ENCODE measurements around the gene SAPCD1.

The SAPCD1 gene

GRCh38 chr6:31750411-31751022 is 11.9 kb upstream of the SAPCD1 start:
- Mint-ChIP-seq H3K4me1 (ENCODE audit: low read depth in 2 of 2) (peaks cover 0 to under 1% of the 10 kb centered on the region in 2 donors), H3K36me3 (ENCODE audit: insufficient read depth) (peaks cover 3% of the 10 kb centered on the region), H3K4me3 (no peak overlapping the region), H3K27ac (no peak overlapping the region), H3K27me3 (no peaks in the 10 kb centered on the region), H3K9me3 (no peaks in the 10 kb centered on the region)
- ATAC-seq (replicated peaks) (no peak), DNase-seq (no peak)

DNA sequence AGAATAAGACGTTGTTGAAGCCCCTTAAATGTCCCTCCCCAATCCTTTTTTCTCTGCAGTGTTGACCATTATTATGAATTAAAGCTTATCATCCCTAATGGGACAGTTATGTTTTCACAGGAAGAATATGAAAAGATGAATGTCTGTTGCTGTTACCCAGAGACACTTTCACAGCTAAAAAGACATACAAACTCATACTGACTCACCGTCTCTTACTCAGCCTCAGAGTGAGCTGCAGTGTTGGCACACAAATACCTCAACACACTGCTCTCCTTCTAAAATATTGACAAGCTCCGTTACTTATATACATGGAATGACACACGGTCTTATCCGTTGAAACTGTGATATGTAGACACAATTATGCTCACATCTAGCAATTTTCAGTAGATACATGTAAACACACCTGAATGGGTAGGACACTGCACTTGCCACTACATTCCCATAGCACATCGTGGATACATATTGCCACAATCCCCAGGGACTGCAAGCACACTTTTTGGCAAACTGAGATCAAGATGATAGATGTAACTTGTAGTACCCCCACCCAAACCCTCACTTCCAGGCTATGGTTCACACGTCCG is 9.6 kb upstream of the SAPCD1 start:
- Mint-ChIP-seq H3K4me1 (ENCODE audit: low read depth in 2 of 2) (peaks cover 0 to 4% of the 10 kb centered on the region in 2 donors), H3K4me3 (no peak overlapping the region), H3K27ac (no peak overlapping the region), H3K27me3 (no peaks in the 10 kb centered on the region), H3K9me3 (no peaks in the 10 kb centered on the region), H3K36me3 (ENCODE audit: insufficient read depth) (peaks cover 3% of the 10 kb centered on the region)
- DNase-seq (no peak), ATAC-seq (replicated peaks) (no peak)

DNA sequence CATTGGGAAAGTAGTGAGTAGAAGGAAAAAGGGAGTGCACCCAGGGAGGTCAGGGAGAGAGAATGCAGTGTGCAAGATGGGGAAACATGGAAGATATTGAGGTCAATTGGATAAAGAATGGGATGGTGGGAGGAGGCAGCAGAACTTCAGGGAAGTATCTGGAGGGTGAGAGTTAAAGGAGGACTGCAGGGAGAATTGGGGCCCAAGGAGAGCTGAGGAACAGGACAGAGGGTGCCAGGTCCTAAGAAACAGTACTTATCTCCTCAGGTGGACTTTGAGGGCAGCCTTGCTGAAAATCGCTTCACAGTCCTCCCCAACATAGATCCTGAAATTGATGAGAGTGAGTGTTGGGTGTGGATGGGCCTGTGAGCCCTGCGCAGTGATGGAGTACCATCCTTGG is 4.2 kb upstream of the SAPCD1 start:
- no peak for DNase-seq
- Mint-ChIP-seq H3K4me3 (no peak overlapping the region), H3K27me3 (no peaks in the 10 kb centered on the region)

GRCh38 chr6:31760790-31761189 is 1.7 kb upstream of the SAPCD1 start:
- Mint-ChIP-seq H3K4me3 (no peak overlapping the region), H3K9me3 (no peaks in the 10 kb centered on the region), H3K27ac (no peak overlapping the region), H3K27me3 (no peaks in the 10 kb centered on the region), H3K4me1 (ENCODE audit: low read depth in 2 of 2) (peaks cover 0 to 8% of the 10 kb centered on the region in 2 donors), H3K36me3 (ENCODE audit: insufficient read depth) (peaks cover 4% of the 10 kb centered on the region)
- no peak for ATAC-seq (replicated peaks)
- DNase-seq = no peak

More for the DNA sequence above, 4.2 kb upstream of the SAPCD1 start:
- ATAC-seq (replicated peaks) = no peak
- H3K36me3 Mint-ChIP-seq (ENCODE audit: insufficient read depth) = peaks cover 4% of the 10 kb centered on the region
- H3K4me1 Mint-ChIP-seq (ENCODE audit: low read depth in 2 of 2) = peaks cover 0 to 4% of the 10 kb centered on the region in 2 donors
- H3K27ac Mint-ChIP-seq = no peak overlapping the region
- no peaks in the 10 kb centered on the region for H3K9me3 Mint-ChIP-seq

- peaks cover 0 to 7% of the 10 kb centered on the region in 2 donors for H3K4me1 Mint-ChIP-seq (ENCODE audit: low read depth in 2 of 2)
- H3K27me3 Mint-ChIP-seq = no peaks in the 10 kb centered on the region
- no peak overlapping the region for H3K4me3 Mint-ChIP-seq
- peaks cover 4% of the 10 kb centered on the region for H3K36me3 Mint-ChIP-seq (ENCODE audit: insufficient read depth)
- H3K27ac Mint-ChIP-seq = peak overlapping the region in 1 of 2 donors; percentile 59
- DNase-seq (no peak), ATAC-seq (replicated peaks) (no peak)
- no peaks in the 10 kb centered on the region for H3K9me3 Mint-ChIP-seq
These were observed 1.1 kb upstream of the SAPCD1 start for GRCh38 chr6:31761343-31761742.

DNA sequence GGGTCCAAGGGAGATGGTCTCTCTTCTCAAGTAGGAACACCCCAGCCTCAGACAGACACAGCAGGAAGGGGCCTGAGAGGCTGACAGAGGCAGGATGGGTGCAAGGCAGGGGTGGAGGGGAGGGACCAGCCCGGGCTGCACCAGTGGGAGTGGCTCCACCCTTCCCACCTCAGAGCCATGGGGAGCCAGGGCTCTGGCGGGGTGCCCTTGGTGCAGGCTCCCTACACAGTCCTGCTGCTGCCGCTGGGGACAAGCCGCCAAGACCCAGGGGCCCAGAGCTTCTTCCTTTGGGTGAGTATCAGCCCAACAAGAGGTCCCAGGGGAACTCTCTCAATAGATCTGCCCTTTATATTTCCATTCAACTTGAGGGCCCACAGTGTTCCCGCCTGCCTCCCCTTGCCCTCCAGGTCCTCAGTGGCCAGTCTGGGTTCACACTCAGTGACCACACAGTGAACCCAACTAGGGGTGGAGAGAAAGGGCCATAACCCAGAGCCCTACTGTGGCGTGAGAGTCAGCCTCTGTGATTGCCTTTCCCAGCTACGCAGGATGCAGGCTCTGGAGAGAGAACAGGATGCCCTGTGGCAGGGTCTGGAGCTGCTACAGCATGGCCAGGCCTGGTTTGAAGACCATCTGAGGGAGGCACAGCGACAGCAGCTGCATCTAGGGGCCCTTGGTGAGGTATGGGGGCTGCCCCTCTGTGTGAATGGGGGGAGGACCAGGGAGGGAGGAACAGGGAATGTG is 592 bp downstream of the SAPCD1 start:
- Mint-ChIP-seq H3K36me3 (ENCODE audit: insufficient read depth) (peaks cover 4% of the 10 kb centered on the region), H3K4me1 (ENCODE audit: low read depth in 2 of 2) (peaks cover 0 to 7% of the 10 kb centered on the region in 2 donors), H3K27ac (peak overlapping the region; percentile 31 to 83), H3K27me3 (no peaks in the 10 kb centered on the region), H3K9me3 (no peaks in the 10 kb centered on the region), H3K4me3 (no peak overlapping the region)
- ATAC-seq (replicated peaks) = no peak
- no peak for DNase-seq

- Mint-ChIP-seq H3K27ac (peak overlapping the region; percentile 31 to 83), H3K4me3 (no peak overlapping the region), H3K36me3 (ENCODE audit: insufficient read depth) (peaks cover 4% of the 10 kb centered on the region), H3K27me3 (no peaks in the 10 kb centered on the region), H3K4me1 (ENCODE audit: low read depth in 2 of 2) (peaks cover 0 to 7% of the 10 kb centered on the region in 2 donors), H3K9me3 (no peaks in the 10 kb centered on the region)
- ATAC-seq (replicated peaks) (no peak), DNase-seq (no peak)
These were observed 1.1 kb downstream of the SAPCD1 start for GRCh38 chr6:31763619-31763940.

- no peak for DNase-seq
- peak overlapping the region in 1 of 2 donors; percentile 31 for H3K27ac Mint-ChIP-seq
- ATAC-seq (replicated peaks) = no peak
- no peak overlapping the region for H3K4me3 Mint-ChIP-seq
- H3K4me1 Mint-ChIP-seq (ENCODE audit: low read depth in 2 of 2) = peaks cover 0 to 7% of the 10 kb centered on the region in 2 donors
- no peaks in the 10 kb centered on the region for H3K27me3 Mint-ChIP-seq
- no peaks in the 10 kb centered on the region for H3K9me3 Mint-ChIP-seq
- peaks cover 4% of the 10 kb centered on the region for H3K36me3 Mint-ChIP-seq (ENCODE audit: insufficient read depth)
These were observed 1.7 kb downstream of the SAPCD1 start for GRCh38 chr6:31764198-31764597.

- Mint-ChIP-seq H3K9me3 (no peaks in the 10 kb centered on the region), H3K27me3 (no peaks in the 10 kb centered on the region), H3K36me3 (ENCODE audit: insufficient read depth) (peaks cover 6% of the 10 kb centered on the region), H3K4me3 (no peak overlapping the region), H3K4me1 (ENCODE audit: low read depth in 2 of 2) (peaks cover 6 to 13% of the 10 kb centered on the region in 2 donors), H3K27ac (peak overlapping the region in 1 of 2 donors; percentile 35)
- DNase-seq (no peak), ATAC-seq (replicated peaks) (no peak)
These were observed 3.1 kb downstream of the SAPCD1 start for GRCh38 chr6:31765559-31765909.

DNA sequence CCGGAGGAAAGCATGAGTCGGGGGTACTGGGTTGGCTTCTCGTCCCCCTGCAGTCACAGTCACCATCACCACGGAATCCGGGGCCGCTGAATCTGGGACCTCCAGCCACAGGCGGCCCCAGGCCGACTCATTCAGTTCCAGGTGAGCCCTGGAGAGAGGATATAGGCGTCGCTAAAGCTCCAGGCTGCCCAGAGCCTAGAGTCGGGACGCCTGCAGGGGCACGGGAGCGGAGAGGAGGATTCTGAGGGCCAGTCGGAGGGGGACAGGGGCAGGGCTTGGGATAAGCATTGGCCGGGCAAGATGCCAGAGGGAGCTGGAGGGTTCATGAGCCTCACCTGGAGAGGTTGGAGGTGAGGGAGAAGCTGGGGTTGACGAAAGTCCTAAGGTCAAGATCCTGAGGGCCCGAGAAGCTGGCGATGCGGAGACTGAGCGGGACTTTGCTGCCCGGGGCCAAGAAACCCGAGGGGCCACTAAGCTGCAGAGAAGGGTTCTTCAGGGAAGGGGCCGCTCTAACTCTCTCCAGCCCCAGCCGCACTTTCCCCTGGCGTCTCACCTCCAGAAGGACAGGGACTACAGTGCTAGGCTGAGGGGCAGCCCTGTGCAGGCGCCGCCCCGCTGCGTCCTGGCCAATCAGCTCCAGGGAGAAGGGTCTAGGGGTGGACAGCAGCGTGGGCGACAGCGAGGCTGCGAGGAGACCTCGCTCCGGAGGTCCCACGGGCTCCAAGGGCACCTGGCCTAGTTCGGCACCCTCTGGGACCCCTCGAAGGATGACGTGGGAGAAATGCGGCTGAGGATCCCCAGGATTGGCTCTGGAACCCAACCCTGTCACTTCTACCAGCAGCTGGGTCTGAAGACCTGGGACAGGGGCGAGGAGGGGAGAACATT is 3.7 kb downstream of the SAPCD1 start:
- Mint-ChIP-seq H3K36me3 (ENCODE audit: insufficient read depth) (peaks cover 6% of the 10 kb centered on the region), H3K4me3 (no peak overlapping the region), H3K27ac (no peak overlapping the region), H3K9me3 (no peaks in the 10 kb centered on the region), H3K4me1 (ENCODE audit: low read depth in 2 of 2) (peaks cover 7 to 15% of the 10 kb centered on the region in 2 donors), H3K27me3 (no peaks in the 10 kb centered on the region)
- no peak for ATAC-seq (replicated peaks)
- no peak for DNase-seq

GRCh38 chr6:31767096-31767645 is 4.7 kb downstream of the SAPCD1 start:
- H3K36me3 Mint-ChIP-seq (ENCODE audit: insufficient read depth) = peaks cover 5% of the 10 kb centered on the region
- no peaks in the 10 kb centered on the region for H3K27me3 Mint-ChIP-seq
- ATAC-seq (replicated peaks) (no peak), DNase-seq (no peak)
- H3K9me3 Mint-ChIP-seq = no peaks in the 10 kb centered on the region
- no peak overlapping the region for H3K27ac Mint-ChIP-seq
- no peak overlapping the region for H3K4me3 Mint-ChIP-seq
- H3K4me1 Mint-ChIP-seq (ENCODE audit: low read depth in 2 of 2) = peaks cover 12 to 20% of the 10 kb centered on the region in 2 donors

DNA sequence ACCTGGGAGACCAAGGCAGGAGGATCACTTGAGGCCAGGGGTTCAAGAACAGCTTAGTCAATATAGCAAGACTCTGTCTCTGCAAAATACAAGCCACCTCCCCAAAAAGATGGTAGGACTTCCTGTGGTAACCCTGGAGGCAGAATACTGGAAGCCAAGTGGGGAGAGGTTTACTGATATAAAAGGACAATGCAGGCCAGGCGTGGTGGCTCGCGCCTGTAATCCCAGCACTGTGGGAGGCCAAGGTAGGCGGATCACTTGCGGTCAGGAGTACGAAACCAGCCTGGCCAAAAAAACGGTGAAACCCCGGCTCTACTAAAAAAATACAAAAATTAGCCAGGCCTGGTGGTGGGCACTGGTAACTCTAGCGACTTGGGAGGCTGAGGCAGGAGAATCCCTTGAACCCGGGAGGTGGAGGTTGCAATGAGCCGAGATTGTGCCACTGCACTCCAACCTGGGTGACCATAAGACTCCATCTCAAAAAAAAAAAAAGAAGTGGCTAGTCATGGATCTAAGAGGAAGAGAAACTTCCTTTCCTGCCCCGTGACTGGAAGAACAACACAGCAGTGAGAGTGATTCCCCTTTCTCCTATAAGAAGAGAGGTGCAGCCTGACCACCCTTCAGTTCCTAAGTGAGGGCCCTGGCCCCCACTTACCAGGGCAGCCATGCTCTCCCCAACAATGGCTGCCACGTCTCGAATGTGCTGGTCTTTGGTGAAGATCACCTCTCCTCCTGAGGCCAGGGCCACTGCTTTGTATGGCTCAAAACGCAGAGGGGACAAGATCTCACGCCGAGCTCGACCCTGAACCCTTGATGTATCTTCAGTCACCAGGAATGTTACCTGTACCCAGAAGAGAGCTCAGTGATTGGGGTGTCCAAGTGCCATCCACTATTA is 6.2 kb downstream of the SAPCD1 start:
- no peak for ATAC-seq (replicated peaks)
- H3K27me3 Mint-ChIP-seq = no peaks in the 10 kb centered on the region
- H3K4me3 Mint-ChIP-seq = no peak overlapping the region
- peaks cover 21 to 23% of the 10 kb centered on the region in 2 donors for H3K4me1 Mint-ChIP-seq (ENCODE audit: low read depth in 2 of 2)
- H3K36me3 Mint-ChIP-seq (ENCODE audit: insufficient read depth) = peaks cover 8% of the 10 kb centered on the region
- H3K9me3 Mint-ChIP-seq = no peaks in the 10 kb centered on the region
- no peak overlapping the region for H3K27ac Mint-ChIP-seq
- DNase-seq = no peak

All from effector memory CD8-positive, alpha-beta T cell (primary cell).